ENCODE results near the gene PTPRM.

PTPRM gene

DNA sequence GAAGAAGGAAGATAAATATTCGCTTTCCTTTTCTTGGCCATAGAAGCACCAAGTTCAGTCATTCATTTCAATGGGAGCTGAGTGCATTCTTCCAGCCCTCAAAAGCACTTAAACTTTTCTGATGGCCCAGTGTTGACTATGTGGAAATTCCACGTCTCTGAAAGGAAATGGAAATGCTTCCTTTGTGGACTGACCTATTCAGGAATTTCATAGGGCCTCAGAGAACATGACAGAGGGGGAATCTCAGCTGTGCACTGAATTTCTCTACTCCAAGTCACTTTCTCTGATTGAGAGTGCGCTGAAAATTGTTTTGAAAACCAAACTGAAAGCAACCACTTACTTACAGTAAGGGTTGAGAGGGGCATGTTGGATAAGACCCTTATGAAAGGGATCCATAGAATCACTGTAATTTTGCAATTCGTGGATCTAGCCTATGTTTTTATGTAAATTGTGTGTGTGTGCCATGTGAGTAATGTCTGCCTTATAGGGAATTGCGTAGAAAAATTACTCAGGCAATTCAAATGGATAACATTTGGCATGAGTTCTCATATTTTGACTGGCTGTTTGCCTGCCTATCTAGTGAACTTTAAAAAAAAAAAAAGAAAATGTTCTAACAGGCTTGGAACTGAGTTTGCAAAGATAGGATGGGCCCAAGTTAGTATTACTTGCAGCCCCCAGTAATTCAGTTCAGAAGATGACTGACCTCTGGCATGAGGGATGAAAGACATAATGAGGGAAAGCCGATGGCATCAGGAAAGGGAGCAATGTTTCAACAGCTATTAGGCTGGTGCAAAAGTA, 437.0 kb downstream of the PTPRM start:
- no peak for DNase-seq (ENCODE audit: low read depth in 2 of 2)

DNA sequence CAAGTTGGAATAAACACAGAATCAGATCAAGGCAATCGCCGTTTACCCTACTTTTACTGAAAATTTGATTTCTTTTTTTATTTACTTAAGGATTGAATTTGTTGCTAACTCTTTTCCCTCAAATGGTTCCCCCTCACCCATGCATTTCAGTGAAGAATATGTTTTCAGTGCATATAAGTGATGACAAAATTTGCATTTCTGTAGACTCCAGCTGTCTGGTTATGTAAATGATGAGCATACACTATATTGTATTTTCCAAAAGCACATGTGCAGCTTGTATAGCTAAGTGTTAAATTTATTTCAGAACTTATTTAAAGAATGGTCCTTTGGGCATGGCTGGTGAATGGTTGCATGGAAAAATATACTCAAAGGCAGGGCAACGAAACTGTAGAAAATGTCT, 437.7 kb downstream of the PTPRM start:
- DNase-seq (ENCODE audit: low read depth in 2 of 2): no peak

DNA sequence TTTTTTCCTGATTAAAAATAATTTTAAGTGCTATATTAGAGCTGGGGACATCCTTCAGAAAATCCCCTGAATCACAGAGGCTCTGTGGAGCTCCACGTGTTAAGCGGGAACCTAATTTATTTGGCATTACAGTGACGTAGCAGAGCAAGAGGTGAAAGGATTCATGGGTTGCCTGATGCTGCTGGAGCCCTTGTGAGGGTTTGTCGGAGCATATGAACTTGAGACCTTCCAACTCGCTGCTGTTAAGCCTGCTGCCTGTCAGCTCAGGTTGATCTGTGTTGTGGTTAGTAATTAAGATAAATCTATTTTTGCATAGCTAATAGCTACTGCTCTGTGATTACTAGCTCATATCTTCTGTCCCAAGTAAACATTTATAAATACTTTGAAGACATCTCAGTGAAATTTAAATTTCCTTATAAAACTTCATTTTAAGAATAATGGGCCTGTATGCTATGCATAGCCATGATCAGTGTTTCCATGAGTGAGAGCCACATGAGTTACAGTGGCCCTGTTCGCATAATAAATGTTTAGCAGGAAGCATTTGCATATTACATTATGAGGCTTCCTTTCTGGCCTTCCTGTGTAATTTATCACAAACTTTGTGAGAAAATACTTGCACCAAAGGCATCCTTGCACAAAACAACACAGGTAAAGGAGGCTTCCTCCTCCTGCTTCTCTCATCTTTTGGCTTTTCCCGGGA, 438.9 kb downstream of the PTPRM start:
- no peak for DNase-seq (ENCODE audit: low read depth in 2 of 2)

DNA sequence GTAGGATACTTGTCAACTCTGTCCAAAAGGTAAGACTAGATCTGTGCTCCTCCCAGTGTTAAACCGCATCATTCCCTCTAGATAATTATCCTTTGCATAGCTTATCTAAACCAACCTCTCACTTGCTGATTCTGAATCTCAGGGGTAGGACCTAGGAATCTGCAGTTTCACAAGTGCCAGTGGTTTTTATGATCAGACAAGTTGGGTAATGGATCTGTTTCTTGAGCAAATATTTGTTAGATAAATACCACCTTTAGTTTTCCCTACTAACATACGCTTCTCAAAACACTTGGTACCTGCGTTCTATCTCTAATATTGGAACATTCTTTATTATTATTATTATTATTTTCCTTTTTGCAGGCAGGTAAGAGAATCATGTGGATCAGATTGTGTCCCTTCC, 439.9 kb downstream of the PTPRM start:
- no peak for DNase-seq (ENCODE audit: low read depth in 2 of 2)

DNA sequence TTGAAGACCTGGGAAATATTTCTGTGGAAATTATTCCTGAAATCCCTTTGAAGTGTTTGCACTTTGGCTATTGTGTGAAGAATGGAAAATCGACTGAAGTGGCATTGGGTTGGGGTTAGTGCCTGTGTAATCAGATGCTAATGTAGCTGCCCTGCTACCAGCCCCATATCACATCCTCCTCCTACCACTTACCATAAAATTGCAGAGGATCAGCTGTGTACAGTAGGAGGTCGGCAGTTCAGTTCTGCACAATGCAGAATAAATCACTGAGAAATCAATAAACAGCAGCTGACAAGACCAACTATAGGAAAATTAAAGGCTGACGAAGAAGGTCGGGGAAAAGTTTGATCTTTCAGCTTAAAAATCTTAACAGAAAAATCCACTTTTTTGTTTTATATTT, 440.9 kb downstream of the PTPRM start:
- DNase-seq (ENCODE audit: low read depth in 2 of 2): no peak

DNA sequence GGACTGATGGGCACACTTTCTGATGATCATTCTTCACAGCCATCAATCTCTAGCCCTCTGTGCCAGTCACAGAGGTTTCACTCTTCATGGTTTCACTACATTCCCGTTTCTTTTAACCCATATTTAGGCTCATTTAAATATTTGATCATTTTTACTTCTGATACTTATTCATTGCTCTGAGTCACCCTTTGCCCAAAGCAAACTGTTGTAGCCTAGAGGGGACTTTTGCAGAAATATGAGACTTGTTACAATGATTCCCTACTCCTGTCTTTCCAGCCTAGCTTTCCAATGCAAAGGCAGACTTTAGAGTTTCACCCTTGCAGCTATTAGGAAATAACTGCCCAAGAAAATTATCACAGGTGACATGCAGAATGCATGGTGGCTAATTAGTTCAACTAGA, 444.2 kb downstream of the PTPRM start:
- DNase-seq (ENCODE audit: low read depth in 2 of 2): no peak

DNA sequence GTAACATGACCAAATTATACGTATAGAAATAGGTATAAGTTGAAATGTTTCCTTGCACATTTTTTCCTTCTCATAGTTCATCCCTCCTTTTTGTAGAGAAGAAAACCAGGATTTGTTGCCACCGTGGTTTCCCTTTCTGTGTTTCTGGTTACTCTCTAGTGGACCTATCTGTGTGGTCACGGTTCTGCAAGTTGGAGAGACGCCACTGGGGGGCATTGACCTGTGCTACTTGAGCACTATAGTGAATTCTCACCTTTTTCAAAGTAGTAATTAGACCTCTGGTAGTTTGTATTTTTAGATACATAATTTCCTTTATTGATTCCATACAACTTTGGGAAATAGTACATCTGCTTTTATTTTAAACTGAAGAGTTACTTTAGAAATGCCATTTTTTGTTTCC, 444.8 kb downstream of the PTPRM start:
- DNase-seq (ENCODE audit: low read depth in 2 of 2): no peak

DNA sequence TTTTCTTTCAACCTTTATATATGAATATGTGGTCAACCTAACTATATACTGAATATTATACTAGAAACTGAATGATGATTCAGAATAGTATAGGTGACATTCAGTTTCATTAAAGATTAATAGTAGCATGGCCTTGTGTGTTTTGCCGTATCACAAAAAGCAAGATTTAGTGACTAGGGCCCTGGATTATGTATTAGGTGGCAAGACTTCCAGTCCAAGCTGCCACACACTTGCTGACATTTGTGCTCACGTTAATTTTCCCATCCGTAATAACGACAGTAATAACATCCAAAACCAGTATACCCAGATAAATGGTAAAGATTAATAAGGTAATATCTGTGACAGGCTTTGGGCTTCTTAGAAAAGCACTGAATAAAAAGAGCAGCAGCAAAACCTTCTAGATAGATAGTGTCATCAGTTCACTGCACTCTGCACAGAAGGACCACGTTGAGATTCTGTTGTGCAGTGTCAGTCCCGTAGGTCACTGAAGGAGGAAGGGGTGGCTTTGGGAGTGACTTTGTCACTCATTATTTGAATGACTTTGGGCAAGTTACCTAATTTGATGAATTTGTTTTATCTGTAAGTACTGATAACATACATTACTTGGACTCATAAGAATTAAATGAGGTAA, 451.7 kb downstream of the PTPRM start:
- no peak for DNase-seq (ENCODE audit: low read depth in 2 of 2)

DNA sequence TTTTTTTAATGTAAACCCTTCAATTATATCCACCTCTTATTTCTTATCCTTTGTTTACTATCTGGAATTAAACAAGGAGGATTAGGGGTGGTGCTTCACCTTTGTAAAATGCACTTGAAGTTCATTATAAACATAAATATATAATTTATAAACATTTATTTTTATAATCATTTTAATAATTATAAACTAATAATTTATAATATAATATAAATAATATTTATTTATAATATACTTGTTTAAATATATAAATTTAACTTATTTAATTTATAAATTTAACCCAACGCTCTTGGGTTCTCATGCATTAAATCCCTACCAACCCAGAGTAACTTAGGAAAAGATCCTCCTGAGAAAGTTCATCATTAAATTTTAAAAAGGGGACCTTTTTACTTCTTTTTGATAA, 452.5 kb downstream of the PTPRM start:
- no peak for DNase-seq (ENCODE audit: low read depth in 2 of 2)

DNA sequence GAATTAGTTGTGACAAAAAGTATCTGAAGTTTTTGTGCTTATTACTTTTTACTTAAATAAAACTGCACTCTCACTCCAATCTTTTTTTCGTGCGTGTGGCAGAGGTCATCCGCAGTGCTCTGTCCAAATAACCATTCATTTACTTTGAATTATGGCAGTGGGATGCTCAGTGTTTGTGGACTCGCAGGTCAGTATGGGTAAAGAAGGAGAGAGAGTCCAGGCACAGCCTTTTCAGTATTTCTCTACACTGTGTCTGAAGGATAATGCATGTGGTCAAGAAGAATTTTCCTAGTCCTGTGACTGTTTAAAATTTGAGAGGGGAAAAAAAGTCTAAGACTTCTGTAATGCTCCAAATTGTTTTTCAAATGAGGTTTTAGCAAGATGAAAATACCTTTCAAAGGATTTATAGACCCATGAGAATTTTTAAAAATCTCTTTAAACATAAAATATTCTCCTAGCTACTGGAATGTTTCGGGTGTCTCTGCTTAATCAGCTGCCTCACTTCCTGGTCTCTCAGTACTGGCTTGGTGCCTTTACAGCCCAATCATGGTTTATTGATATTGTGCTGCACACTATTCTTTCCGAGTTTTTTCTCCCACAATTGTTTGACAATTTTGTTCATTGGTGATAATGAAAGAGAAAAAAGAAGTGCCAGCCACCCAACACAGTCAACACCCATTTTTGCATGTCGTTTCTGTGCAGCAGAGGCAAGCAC, 453.2 kb downstream of the PTPRM start:
- DNase-seq (ENCODE audit: low read depth in 2 of 2): no peak

DNA sequence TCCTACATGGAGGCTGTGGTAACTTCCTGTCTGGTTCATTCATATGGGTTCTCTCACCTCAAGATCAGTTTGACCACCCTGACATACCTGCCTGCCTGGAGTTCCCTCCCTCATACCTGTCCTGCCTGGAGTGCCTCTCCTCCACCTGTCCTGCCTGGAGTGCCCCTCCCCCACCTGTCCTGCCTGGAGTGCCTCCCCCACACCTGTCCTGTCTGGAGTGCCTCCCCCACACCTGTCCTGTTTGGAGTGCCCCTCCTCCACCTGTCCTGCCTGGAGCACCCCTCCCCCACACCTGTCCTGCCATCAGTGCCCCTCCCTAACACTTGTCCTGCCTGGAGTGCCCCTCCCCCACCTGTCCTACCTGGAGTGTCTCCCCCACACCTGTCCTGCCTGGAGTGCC, 461.9 kb downstream of the PTPRM start:
- DNase-seq (ENCODE audit: low read depth in 2 of 2): no peak

DNA sequence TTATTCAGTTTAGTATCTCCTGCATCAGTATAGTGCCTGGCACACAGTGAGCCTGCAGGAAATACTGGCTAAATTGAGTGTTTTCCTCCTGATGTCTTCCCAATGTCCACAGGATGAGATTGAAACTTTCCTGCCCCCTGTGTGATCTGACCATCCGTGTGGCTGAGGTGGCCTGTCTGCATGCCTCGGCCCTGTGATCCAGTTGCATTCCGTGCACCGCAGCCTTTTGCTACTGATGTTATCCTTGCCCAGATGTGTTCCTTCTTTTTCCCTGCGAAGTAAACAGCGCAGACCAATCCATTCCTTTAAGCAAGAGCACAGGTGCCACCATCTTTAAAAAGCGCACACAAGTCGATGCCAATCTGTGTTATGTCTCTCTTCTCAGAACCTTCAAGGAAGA, 462.6 kb downstream of the PTPRM start:
- no peak for DNase-seq (ENCODE audit: low read depth in 2 of 2)

DNA sequence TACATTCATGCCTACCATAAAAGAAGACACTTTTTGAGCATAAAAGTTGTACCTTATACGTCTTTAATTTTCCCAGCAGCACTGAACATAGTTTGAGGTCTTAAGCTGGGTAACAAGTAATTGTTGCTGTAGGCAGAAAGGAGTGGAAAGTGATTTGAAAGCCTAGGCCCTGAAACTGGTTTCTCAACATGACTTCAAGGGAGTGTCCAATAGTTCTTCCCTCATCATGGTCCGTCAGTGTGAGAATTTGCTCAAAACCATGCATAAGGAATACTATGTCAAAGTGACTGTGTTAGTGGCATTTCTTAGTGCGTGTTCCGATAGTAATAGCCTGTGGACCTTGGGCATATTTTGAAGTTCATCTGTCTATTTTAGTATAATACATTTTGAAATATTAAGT, 463.1 kb downstream of the PTPRM start:
- DNase-seq (ENCODE audit: low read depth in 2 of 2): no peak

DNA sequence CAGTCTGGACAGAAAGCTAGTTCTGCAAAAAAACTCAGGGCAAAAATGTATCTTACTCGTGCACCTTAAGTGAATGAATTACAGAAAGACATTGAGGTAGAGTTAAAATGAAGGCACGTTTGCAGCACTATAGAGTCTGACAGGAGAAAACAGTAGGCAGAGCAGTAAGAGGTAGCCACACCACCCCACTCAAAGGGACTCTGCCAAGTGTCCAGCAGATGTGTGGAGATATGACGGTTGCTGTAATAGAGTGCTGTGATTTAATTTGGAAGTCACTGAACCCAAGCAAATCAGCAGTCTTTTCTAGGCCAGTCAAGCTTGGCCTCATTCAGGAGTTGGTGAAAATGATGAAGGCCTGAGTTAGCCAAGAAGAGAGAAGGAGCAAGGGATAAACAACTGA, 464.4 kb downstream of the PTPRM start:
- DNase-seq (ENCODE audit: low read depth in 2 of 2): no peak

DNA sequence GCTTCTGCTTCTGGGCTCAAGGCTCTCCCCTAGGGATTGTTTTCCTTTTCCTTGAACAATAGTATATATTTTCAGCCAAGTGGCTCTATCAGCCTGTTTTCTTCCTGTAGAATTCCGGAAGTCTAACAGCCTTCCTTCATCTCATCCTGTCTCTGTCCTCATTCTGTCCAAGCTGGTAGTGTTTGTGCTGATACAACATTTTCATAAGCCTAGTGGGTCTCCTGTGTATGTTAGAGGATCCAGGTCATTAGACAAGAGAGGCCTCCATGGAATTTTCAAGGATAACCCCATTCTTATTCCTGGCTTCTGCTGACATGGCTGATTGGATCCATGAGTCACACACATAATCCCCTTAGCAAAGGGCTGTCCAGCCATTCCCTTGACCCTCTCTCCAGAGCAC, 467.6 kb downstream of the PTPRM start:
- DNase-seq (ENCODE audit: low read depth in 2 of 2): no peak

DNA sequence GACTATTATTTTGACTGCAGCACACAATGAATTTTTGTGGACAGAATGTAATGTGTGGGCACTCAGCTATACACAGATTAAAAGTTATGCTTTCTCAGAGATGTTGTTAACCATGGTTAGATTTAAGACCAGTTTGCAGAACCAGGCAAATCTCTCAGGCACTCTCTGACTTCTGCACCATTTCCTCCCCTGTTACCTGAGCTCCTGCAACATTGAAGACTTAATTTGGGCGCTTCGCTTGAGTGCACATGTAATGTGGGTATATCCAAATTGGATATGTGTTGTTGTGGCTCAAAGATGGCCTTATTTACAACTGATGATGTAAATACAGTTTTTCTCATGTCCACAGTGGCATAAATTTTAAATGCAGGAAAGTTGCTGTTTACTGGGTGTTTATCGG, 469.4 kb downstream of the PTPRM start:
- no peak for DNase-seq (ENCODE audit: low read depth in 2 of 2)

DNA sequence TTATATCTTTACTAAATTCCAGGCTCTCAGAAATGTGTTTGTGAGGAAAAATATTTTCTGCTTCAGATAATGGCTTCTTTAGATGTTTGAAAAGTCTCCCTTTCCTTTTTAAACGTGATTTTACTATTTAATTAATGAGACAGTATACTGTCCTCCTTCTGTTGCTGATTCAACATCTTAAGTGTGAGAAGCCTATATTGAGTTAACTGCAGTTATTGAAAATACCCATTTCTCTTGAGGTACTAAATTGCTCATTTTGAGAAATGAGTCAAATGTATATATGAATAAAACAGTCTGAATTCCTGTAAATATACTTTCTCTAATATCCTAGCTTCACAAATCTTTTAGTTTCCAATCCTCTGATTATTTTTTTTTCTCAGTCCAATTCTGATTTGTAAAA, 470.2 kb downstream of the PTPRM start:
- no peak for DNase-seq (ENCODE audit: low read depth in 2 of 2)

DNA sequence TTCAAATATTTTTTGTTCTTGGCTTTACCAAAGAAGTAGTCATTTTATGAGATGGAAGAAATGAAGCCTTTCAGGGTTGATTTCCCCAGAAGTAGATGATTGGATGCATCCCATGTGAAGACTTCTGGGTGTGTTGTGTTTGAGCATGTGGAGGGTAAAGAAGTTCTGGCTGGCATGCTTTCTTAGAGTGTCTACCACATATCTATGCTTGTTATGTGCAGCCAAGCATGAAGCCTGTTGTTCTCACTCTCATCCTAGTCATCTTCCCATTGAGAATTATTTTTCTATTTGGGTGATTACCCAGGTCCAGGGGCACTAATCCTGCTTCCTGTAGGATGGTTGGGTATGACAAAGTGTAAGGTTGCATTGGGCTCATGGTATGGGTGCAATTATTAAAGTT, 472.9 kb downstream of the PTPRM start:
- DNase-seq (ENCODE audit: low read depth in 2 of 2): no peak

DNA sequence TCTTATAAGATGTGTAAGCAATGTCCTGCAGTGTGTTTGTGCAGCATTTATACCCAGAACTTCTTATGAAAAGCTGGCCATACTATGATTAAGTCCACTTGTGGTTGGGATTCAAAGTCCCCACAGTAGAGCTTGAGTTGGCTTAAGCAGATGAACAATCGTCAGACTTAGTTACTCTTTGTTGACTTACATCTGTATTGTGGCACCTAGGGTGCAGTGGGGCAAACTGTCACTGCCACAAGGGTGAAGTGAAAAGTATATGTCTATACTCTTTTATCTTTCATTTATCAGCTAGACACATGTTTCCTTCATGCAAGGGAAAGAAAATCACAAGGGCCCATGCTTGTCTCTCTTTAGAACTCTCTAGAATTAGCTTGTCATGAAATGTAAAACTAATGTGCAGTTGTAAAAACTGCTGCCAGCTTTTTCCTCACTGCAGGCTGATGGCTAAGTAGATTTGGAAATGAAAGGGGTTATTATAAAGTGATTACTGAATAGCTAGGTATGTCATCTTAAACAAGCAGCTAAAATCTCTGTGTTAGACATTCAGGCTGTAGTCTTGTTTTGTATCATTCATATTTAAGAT, 474.5 kb downstream of the PTPRM start:
- DNase-seq (ENCODE audit: low read depth in 2 of 2): no peak

DNA sequence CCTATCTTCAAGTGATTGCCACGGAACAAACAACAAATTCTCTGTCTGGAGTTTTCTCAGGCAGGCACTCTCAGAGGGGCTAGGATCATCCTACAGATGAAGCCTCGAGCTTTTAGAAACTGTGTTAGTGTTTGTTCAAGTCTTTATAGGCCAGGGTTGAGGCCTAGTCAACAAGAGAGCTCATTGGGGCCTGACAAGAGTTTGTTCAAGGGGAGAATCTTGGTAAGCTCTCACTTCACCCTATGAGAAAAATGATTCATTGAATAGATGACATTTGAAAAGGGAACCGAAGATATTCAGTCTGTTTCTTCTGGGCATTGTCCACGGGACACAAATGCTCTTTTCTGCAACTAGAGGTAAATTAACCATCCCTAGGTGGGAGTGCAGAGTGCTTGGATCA, 476.9 kb downstream of the PTPRM start:
- DNase-seq (ENCODE audit: low read depth in 2 of 2): no peak

DNA sequence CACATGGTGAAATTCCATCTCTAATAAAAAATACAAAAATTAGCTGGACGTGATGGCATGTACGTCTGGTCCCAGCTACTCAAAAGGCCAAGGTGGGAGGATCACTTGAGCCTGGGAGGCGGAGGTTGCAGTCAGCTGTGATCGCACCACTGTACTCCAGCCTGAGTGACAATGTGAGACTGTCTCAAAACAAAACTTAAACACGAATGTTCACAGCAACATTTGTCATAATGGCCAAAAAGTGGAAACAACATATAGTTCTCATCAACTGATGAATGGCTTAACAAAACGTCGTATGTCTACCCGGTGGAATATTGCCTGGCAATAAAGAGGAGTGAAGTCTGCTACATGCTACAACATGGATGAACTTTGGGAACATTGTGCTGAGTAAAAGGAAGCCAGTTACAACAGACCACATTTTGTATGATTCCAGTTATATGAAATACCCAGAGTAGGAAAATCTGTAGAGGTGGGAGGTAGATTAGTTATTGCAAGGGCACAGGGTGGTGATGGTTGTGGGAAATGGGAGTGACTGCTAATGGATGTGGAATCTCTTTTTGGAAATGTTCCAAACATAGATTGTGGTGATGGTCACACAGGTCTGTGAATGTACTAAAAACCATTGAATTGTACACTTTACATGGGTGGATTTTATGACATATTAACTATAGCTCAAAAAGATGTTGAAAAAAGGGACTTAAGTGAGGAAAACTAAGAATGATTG, 478.2 kb downstream of the PTPRM start:
- no peak for DNase-seq (ENCODE audit: low read depth in 2 of 2)
